ENCODE measurements around the gene RPP25.

The RPP25 gene

GRCh38 chr15:74963213-74963612, 6.6 kb upstream of the RPP25 start:
- Histone ChIP-seq H3K4me3 (replicated peaks; ENCODE audit: insufficient read depth, low read length) (no peak overlapping the region), H3K27me3 (ENCODE audit: insufficient read depth, poor library complexity, severe bottlenecking) (peaks cover 29% of the 10 kb centered on the region), H3K27ac (replicated peaks) (no peak overlapping the region)
- no peak for DNase-seq (ENCODE audit: low read depth in 1 of 2, low spot score in 1 of 2)
- no peak for TF ChIP-seq GABPA (IDR thresholded peaks at IDR 0.05; ENCODE audit: low read depth)
- no peak for TF ChIP-seq REST (IDR thresholded peaks at IDR 0.05; ENCODE audit: insufficient replicate concordance, low read depth)
- no peak for TF ChIP-seq SPI1 (IDR thresholded peaks at IDR 0.05; ENCODE audit: borderline replicate concordance, low read depth)
- no peak for TF ChIP-seq POLR2AphosphoS5 (IDR thresholded peaks at IDR 0.05; ENCODE audit: low read depth)
- no peak for TF ChIP-seq CTCF (IDR thresholded peaks at IDR 0.05; ENCODE audit: insufficient read depth, low read length)

GRCh38 chr15:74962671-74963070, 6.1 kb upstream of the RPP25 start:
- Histone ChIP-seq H3K27ac (replicated peaks) (no peak overlapping the region), H3K27me3 (ENCODE audit: insufficient read depth, poor library complexity, severe bottlenecking) (peaks cover 34% of the 10 kb centered on the region), H3K4me3 (replicated peaks; ENCODE audit: insufficient read depth, low read length) (no peak overlapping the region)
- no peak for TF ChIP-seq POLR2AphosphoS5 (IDR thresholded peaks at IDR 0.05; ENCODE audit: low read depth)
- TF ChIP-seq CTCF (IDR thresholded peaks at IDR 0.05; ENCODE audit: insufficient read depth, low read length), result no peak
- TF ChIP-seq GABPA (IDR thresholded peaks at IDR 0.05; ENCODE audit: low read depth), result no peak
- no peak for TF ChIP-seq REST (IDR thresholded peaks at IDR 0.05; ENCODE audit: insufficient replicate concordance, low read depth)
- no peak for TF ChIP-seq SPI1 (IDR thresholded peaks at IDR 0.05; ENCODE audit: borderline replicate concordance, low read depth)
- DNase-seq (ENCODE audit: low read depth in 1 of 2, low spot score in 1 of 2), result no peak

- H3K4me3 ChIP-seq (replicated peaks; ENCODE audit: insufficient read depth, low read length), result no peak overlapping the region
- peaks cover 39% of the 10 kb centered on the region for H3K27me3 ChIP-seq (ENCODE audit: insufficient read depth, poor library complexity, severe bottlenecking)
- H3K27ac ChIP-seq (replicated peaks), result no peak overlapping the region
- DNase-seq (ENCODE audit: low read depth in 1 of 2, low spot score in 1 of 2), result no peak
- TF ChIP-seq CTCF (IDR thresholded peaks at IDR 0.05; ENCODE audit: insufficient read depth, low read length), result no peak
- no peak for TF ChIP-seq REST (IDR thresholded peaks at IDR 0.05; ENCODE audit: insufficient replicate concordance, low read depth)
- TF ChIP-seq SPI1 (IDR thresholded peaks at IDR 0.05; ENCODE audit: borderline replicate concordance, low read depth), result no peak
- no peak for TF ChIP-seq GABPA (IDR thresholded peaks at IDR 0.05; ENCODE audit: low read depth)
- TF ChIP-seq POLR2AphosphoS5 (IDR thresholded peaks at IDR 0.05; ENCODE audit: low read depth), result no peak
These were observed 5.6 kb upstream of the RPP25 start for GRCh38 chr15:74962219-74962618.
